ENCODE results near the gene PAX4. TPM values are rescaled to one million over a fixed set of nuclear protein-coding genes. Genes with fewer than 3 reads are reported as not detected.

Gene PAX4
- total RNA-seq, 2 experiments from 2014 or later, result not detected

GRCh38 chr7:127650847-127651555 lies 33.1 kb upstream of the PAX4 start:
- CTCF ChIA-PET, result no interaction called here
- Mint-ChIP-seq H3K4me1 (peaks cover 38% of the 10 kb centered on the region), H3K36me3 (ENCODE audit: low read depth) (peaks cover 20% of the 10 kb centered on the region), H3K27me3 (peaks cover 3% of the 10 kb centered on the region), H3K27ac (peak overlapping the region; percentile 99), H3K9me3 (no peaks in the 10 kb centered on the region), H3K4me3 (peak overlapping the region; percentile 84)
- POLR2A ChIA-PET, result no interaction called here
- DNase-seq, result peak; percentile 7

- H3K4me1 Mint-ChIP-seq, result peaks cover 18% of the 10 kb centered on the region
- peaks cover 3% of the 10 kb centered on the region for H3K27me3 Mint-ChIP-seq
- H3K9me3 Mint-ChIP-seq, result no peaks in the 10 kb centered on the region
- no peak for DNase-seq
- no peak overlapping the region for H3K27ac Mint-ChIP-seq
- no peak overlapping the region for H3K4me3 Mint-ChIP-seq
- ChIA-PET CTCF (no interaction called here), POLR2A (no interaction called here)
- H3K36me3 Mint-ChIP-seq (ENCODE audit: low read depth), result peaks cover 7% of the 10 kb centered on the region
Measured at GRCh38 chr7:127648986-127649385, 31.0 kb upstream of the PAX4 start.

GRCh38 chr7:127647636-127648035 lies 29.7 kb upstream of the PAX4 start:
- H3K4me1 Mint-ChIP-seq, result peaks cover 6% of the 10 kb centered on the region
- ChIA-PET CTCF (interaction anchor here (1.8 kb wide), 1 partner anchor 11 kb away, joined by 6 read pairs; no protein-coding TSS in a partner anchor), POLR2A (no interaction called here)
- no peak overlapping the region for H3K27ac Mint-ChIP-seq
- DNase-seq, result no peak
- peaks cover 3% of the 10 kb centered on the region for H3K27me3 Mint-ChIP-seq
- H3K9me3 Mint-ChIP-seq, result no peaks in the 10 kb centered on the region
- H3K36me3 Mint-ChIP-seq (ENCODE audit: low read depth), result peaks cover 2% of the 10 kb centered on the region
- no peak overlapping the region for H3K4me3 Mint-ChIP-seq

GRCh38 chr7:127644484-127644883 lies 26.5 kb upstream of the PAX4 start:
- no peaks in the 10 kb centered on the region for H3K36me3 Mint-ChIP-seq (ENCODE audit: low read depth)
- peaks cover 5% of the 10 kb centered on the region for H3K27me3 Mint-ChIP-seq
- no peaks in the 10 kb centered on the region for H3K4me1 Mint-ChIP-seq
- no peak overlapping the region for H3K4me3 Mint-ChIP-seq
- DNase-seq, result no peak
- ChIA-PET CTCF (no interaction called here), POLR2A (no interaction called here)
- H3K9me3 Mint-ChIP-seq, result no peaks in the 10 kb centered on the region
- H3K27ac Mint-ChIP-seq, result no peak overlapping the region

GRCh38 chr7:127638197-127638596 lies 20.3 kb upstream of the PAX4 start:
- no peaks in the 10 kb centered on the region for H3K4me1 Mint-ChIP-seq
- peaks cover 23% of the 10 kb centered on the region for H3K27me3 Mint-ChIP-seq
- ChIA-PET CTCF (no interaction called here), POLR2A (no interaction called here)
- no peak overlapping the region for H3K4me3 Mint-ChIP-seq
- no peak overlapping the region for H3K27ac Mint-ChIP-seq
- H3K9me3 Mint-ChIP-seq, result no peaks in the 10 kb centered on the region
- no peaks in the 10 kb centered on the region for H3K36me3 Mint-ChIP-seq (ENCODE audit: low read depth)
- no peak for DNase-seq

- H3K36me3 Mint-ChIP-seq (ENCODE audit: low read depth), result no peaks in the 10 kb centered on the region
- H3K27ac Mint-ChIP-seq, result no peak overlapping the region
- no peak for DNase-seq
- ChIA-PET CTCF (interaction anchor here (1.5 kb wide), 1 partner anchor 11 kb away, joined by 6 read pairs; no protein-coding TSS in a partner anchor), POLR2A (no interaction called here)
- H3K4me3 Mint-ChIP-seq, result no peak overlapping the region
- H3K4me1 Mint-ChIP-seq, result no peaks in the 10 kb centered on the region
- H3K27me3 Mint-ChIP-seq, result peaks cover 26% of the 10 kb centered on the region
- H3K9me3 Mint-ChIP-seq, result no peaks in the 10 kb centered on the region
Measured at GRCh38 chr7:127635659-127636285, 17.8 kb upstream of the PAX4 start.

- no peak for DNase-seq
- CTCF ChIA-PET, result interaction anchor here (1.2 kb wide), 1 partner anchor 15 kb away, joined by 3 read pairs; no protein-coding TSS in a partner anchor
- H3K36me3 Mint-ChIP-seq (ENCODE audit: low read depth), result no peaks in the 10 kb centered on the region
- POLR2A ChIA-PET, result interaction anchor here (0.9 kb wide), 1 partner anchor 16 kb away, joined by 3 read pairs; no protein-coding TSS in a partner anchor
- H3K9me3 Mint-ChIP-seq, result no peaks in the 10 kb centered on the region
- peaks cover 17% of the 10 kb centered on the region for H3K27me3 Mint-ChIP-seq
- H3K27ac Mint-ChIP-seq, result no peak overlapping the region
- H3K4me3 Mint-ChIP-seq, result no peak overlapping the region
- H3K4me1 Mint-ChIP-seq, result no peaks in the 10 kb centered on the region
Measured at GRCh38 chr7:127632276-127632910, 14.5 kb upstream of the PAX4 start.

- ChIA-PET CTCF (interaction anchor here (1.4 kb wide), 1 partner anchor 10 kb away, joined by 3 read pairs; no protein-coding TSS in a partner anchor), POLR2A (no interaction called here)
- peak; percentile 21 for DNase-seq
- Mint-ChIP-seq H3K9me3 (no peaks in the 10 kb centered on the region), H3K27me3 (peaks cover 22% of the 10 kb centered on the region), H3K27ac (no peak overlapping the region), H3K36me3 (ENCODE audit: low read depth) (no peaks in the 10 kb centered on the region), H3K4me1 (no peaks in the 10 kb centered on the region), H3K4me3 (no peak overlapping the region)
Measured at GRCh38 chr7:127629268-127629854, 11.4 kb upstream of the PAX4 start.

- no peak for DNase-seq
- peaks cover 24% of the 10 kb centered on the region for H3K27me3 Mint-ChIP-seq
- no peaks in the 10 kb centered on the region for H3K9me3 Mint-ChIP-seq
- H3K27ac Mint-ChIP-seq, result no peak overlapping the region
- ChIA-PET POLR2A (no interaction called here), CTCF (no interaction called here)
- no peaks in the 10 kb centered on the region for H3K4me1 Mint-ChIP-seq
- H3K36me3 Mint-ChIP-seq (ENCODE audit: low read depth), result no peaks in the 10 kb centered on the region
- H3K4me3 Mint-ChIP-seq, result no peak overlapping the region
Measured at GRCh38 chr7:127628445-127628844, 10.5 kb upstream of the PAX4 start.

- Mint-ChIP-seq H3K27ac (no peak overlapping the region), H3K4me3 (no peak overlapping the region), H3K36me3 (ENCODE audit: low read depth) (no peaks in the 10 kb centered on the region)
Measured at GRCh38 chr7:127625331-127625730, 7.4 kb upstream of the PAX4 start.

GRCh38 chr7:127620406-127621233 lies 2.7 kb upstream of the PAX4 start:
- Mint-ChIP-seq H3K27ac (no peak overlapping the region), H3K4me1 (peaks cover 4% of the 10 kb centered on the region), H3K36me3 (ENCODE audit: low read depth) (no peaks in the 10 kb centered on the region), H3K4me3 (no peak overlapping the region), H3K27me3 (peaks cover 70% of the 10 kb centered on the region), H3K9me3 (no peaks in the 10 kb centered on the region)
- DNase-seq, result no peak
- POLR2A ChIA-PET, result no interaction called here
- CTCF ChIA-PET, result interaction anchor here (1.1 kb wide), 1 partner anchor 13 kb away, joined by 5 read pairs; no protein-coding TSS in a partner anchor

More at GRCh38 chr7:127625331-127625730, 7.4 kb upstream of the PAX4 start:
- ChIA-PET CTCF (no interaction called here), POLR2A (interaction anchor here (0.7 kb wide), 1 partner anchor 332 kb away, joined by 4 read pairs; no protein-coding TSS in a partner anchor)
- no peak for DNase-seq
- Mint-ChIP-seq H3K4me1 (peaks cover 3% of the 10 kb centered on the region), H3K9me3 (no peaks in the 10 kb centered on the region), H3K27me3 (peaks cover 45% of the 10 kb centered on the region)

- CTCF ChIA-PET, result interaction anchor here (1.1 kb wide), 1 partner anchor 12 kb away, joined by 5 read pairs; no protein-coding TSS in a partner anchor
- Mint-ChIP-seq H3K27ac (no peak overlapping the region), H3K9me3 (no peaks in the 10 kb centered on the region), H3K4me3 (no peak overlapping the region), H3K27me3 (peaks cover 66% of the 10 kb centered on the region), H3K4me1 (peaks cover 4% of the 10 kb centered on the region), H3K36me3 (ENCODE audit: low read depth) (no peaks in the 10 kb centered on the region)
- DNase-seq, result no peak
- POLR2A ChIA-PET, result no interaction called here
Measured at GRCh38 chr7:127619681-127620405, 1.9 kb upstream of the PAX4 start.

Measured in activated CD4-positive, alpha-beta T cell treated with anti-CD3 and anti-CD28 coated beads, Interleukin-2, amount 10 ng/mL, durations not matched to agents 7 days and 5 days (primary cell).